ENCODE results near the gene NDOR1. TPM values are rescaled to one million over a fixed set of nuclear protein-coding genes. Genes with fewer than 3 reads are reported as not detected.

Gene NDOR1
- total RNA-seq, 1 donor from 2014 or later = 40.2 TPM

- Mint-ChIP-seq H3K4me1 (ENCODE audit: low read depth) (no peaks in the 10 kb centered on the region), H3K27ac (no peak overlapping the region), H3K36me3 (ENCODE audit: low read depth) (peaks cover 42% of the 10 kb centered on the region), H3K27me3 (ENCODE audit: low read depth) (no peaks in the 10 kb centered on the region), H3K4me3 (ENCODE audit: low read depth) (no peak overlapping the region), H3K9me3 (no peaks in the 10 kb centered on the region)
- DNase-seq (ENCODE audit: low spot score) = no peak
- intact Hi-C loops (cut with micrococcal nuclease) = no loop called here
These were observed 57.4 kb downstream of the NDOR1 start for GRCh38 chr9:137262909-137263285.

GRCh38 chr9:137263506-137263905, 58.0 kb downstream of the NDOR1 start:
- Mint-ChIP-seq H3K4me1 (ENCODE audit: low read depth) (no peaks in the 10 kb centered on the region), H3K4me3 (ENCODE audit: low read depth) (no peak overlapping the region), H3K27me3 (ENCODE audit: low read depth) (no peaks in the 10 kb centered on the region), H3K36me3 (ENCODE audit: low read depth) (peaks cover 42% of the 10 kb centered on the region), H3K9me3 (no peaks in the 10 kb centered on the region), H3K27ac (no peak overlapping the region)
- intact Hi-C loops (cut with micrococcal nuclease) = no loop called here
- DNase-seq (ENCODE audit: low spot score) = no peak

- DNase-seq (ENCODE audit: low spot score) = no peak
- intact Hi-C loops (cut with micrococcal nuclease) = no loop called here
- Mint-ChIP-seq H3K27me3 (ENCODE audit: low read depth) (no peaks in the 10 kb centered on the region), H3K4me3 (ENCODE audit: low read depth) (no peak overlapping the region), H3K4me1 (ENCODE audit: low read depth) (no peaks in the 10 kb centered on the region), H3K9me3 (no peaks in the 10 kb centered on the region), H3K27ac (no peak overlapping the region), H3K36me3 (ENCODE audit: low read depth) (peaks cover 42% of the 10 kb centered on the region)
These were observed 58.6 kb downstream of the NDOR1 start for GRCh38 chr9:137264067-137264466.

- Mint-ChIP-seq H3K9me3 (no peaks in the 10 kb centered on the region), H3K27me3 (ENCODE audit: low read depth) (no peaks in the 10 kb centered on the region), H3K36me3 (ENCODE audit: low read depth) (peaks cover 47% of the 10 kb centered on the region), H3K4me3 (ENCODE audit: low read depth) (no peak overlapping the region), H3K27ac (no peak overlapping the region), H3K4me1 (ENCODE audit: low read depth) (peaks cover 2% of the 10 kb centered on the region)
- intact Hi-C loops (cut with micrococcal nuclease) = no loop called here
- no peak for DNase-seq (ENCODE audit: low spot score)
These were observed 60.1 kb downstream of the NDOR1 start for GRCh38 chr9:137265496-137266161.

- no peak for DNase-seq (ENCODE audit: low spot score)
- H3K4me3 Mint-ChIP-seq (ENCODE audit: low read depth) = no peak overlapping the region
- intact Hi-C loops (cut with micrococcal nuclease) = no loop called here
- H3K36me3 Mint-ChIP-seq (ENCODE audit: low read depth) = peaks cover 47% of the 10 kb centered on the region
- H3K9me3 Mint-ChIP-seq = no peaks in the 10 kb centered on the region
- H3K4me1 Mint-ChIP-seq (ENCODE audit: low read depth) = peaks cover 3% of the 10 kb centered on the region
- no peak overlapping the region for H3K27ac Mint-ChIP-seq
- H3K27me3 Mint-ChIP-seq (ENCODE audit: low read depth) = no peaks in the 10 kb centered on the region
These were observed 60.6 kb downstream of the NDOR1 start for GRCh38 chr9:137266162-137266527.

Other genes starting within 250 kb of the NDOR1 start
- not detected in 2 replicates for gene PTGDS, start 228.2 kb upstream of the NDOR1 start, total RNA-seq
- not detected in 2 replicates for gene LCNL1, start 222.7 kb upstream of the NDOR1 start, total RNA-seq
- 60.5 and 72.6 TPM in 2 replicates for gene PAXX, start 213.3 kb upstream of the NDOR1 start, total RNA-seq
- not detected in 2 replicates for gene CLIC3, start 209.1 kb upstream of the NDOR1 start, total RNA-seq
- 27.4 and 31.4 TPM in 2 replicates for gene ABCA2, start 177.5 kb upstream of the NDOR1 start, total RNA-seq
- 0.21 TPM in 1 of 2 replicates, not detected in the other for gene FUT7, start 173.6 kb upstream of the NDOR1 start, total RNA-seq
- gene NPDC1, start 159.5 kb upstream of the NDOR1 start, total RNA-seq = 32.7 and 36.0 TPM in 2 replicates
- gene ENTPD2, start 151.6 kb upstream of the NDOR1 start, total RNA-seq = not detected in 2 replicates
- 26.5 and 27.1 TPM in 2 replicates for gene SAPCD2, start 135.1 kb upstream of the NDOR1 start, total RNA-seq
- gene UAP1L1, start 128.2 kb upstream of the NDOR1 start, total RNA-seq = 20.0 and 22.3 TPM in 2 replicates
- gene MAN1B1, start 118.7 kb upstream of the NDOR1 start, total RNA-seq = 47.5 and 52.2 TPM in 2 replicates
- 318 and 321 TPM in 2 replicates for gene DPP7, start 91.0 kb upstream of the NDOR1 start, total RNA-seq
- gene GRIN1, start 66.5 kb upstream of the NDOR1 start, total RNA-seq = 0.07 TPM in 1 of 2 replicates, not detected in the other
- gene LRRC26, start 35.6 kb upstream of the NDOR1 start, total RNA-seq = 0.21 and 0.34 TPM in 2 replicates
- gene TMEM210, start 33.6 kb upstream of the NDOR1 start, total RNA-seq = not detected in 2 replicates
- gene ANAPC2, start 17.1 kb upstream of the NDOR1 start, total RNA-seq = 52.3 and 58.5 TPM in 2 replicates
- gene SSNA1, start 17.0 kb upstream of the NDOR1 start, total RNA-seq = 91.6 and 91.8 TPM in 2 replicates
- 16.4 and 18.2 TPM in 2 replicates for gene TPRN, start 5.0 kb upstream of the NDOR1 start, total RNA-seq
- 34.9 and 35.0 TPM in 2 replicates for gene TMEM203, start 52 bp upstream of the NDOR1 start, total RNA-seq
- 9.5 and 10.1 TPM in 2 replicates for gene RNF208, start 16.5 kb downstream of the NDOR1 start, total RNA-seq
- gene CYSRT1, start 19.5 kb downstream of the NDOR1 start, total RNA-seq = 0.41 and 0.50 TPM in 2 replicates
- gene RNF224, start 21.8 kb downstream of the NDOR1 start, total RNA-seq = not detected in 2 replicates
- gene SLC34A3, start 25.2 kb downstream of the NDOR1 start, total RNA-seq = not detected in 2 replicates
- 357 and 361 TPM in 2 replicates for gene TUBB4B, start 35.6 kb downstream of the NDOR1 start, total RNA-seq
- gene STPG3, start 45.6 kb downstream of the NDOR1 start, total RNA-seq = 0.48 TPM in 2 replicates
- 71.4 and 72.6 TPM in 2 replicates for gene NELFB, start 49.6 kb downstream of the NDOR1 start, total RNA-seq
- 17.2 and 17.5 TPM in 2 replicates for gene TOR4A, start 72.0 kb downstream of the NDOR1 start, total RNA-seq
- gene NRARP, start 96.6 kb downstream of the NDOR1 start, total RNA-seq = 9.3 and 11.2 TPM in 2 replicates
- gene EXD3, start 217.5 kb downstream of the NDOR1 start, total RNA-seq = 6.8 and 8.0 TPM in 2 replicates
- 0.39 and 0.46 TPM in 2 replicates for gene NOXA1, start 217.7 kb downstream of the NDOR1 start, total RNA-seq
- gene ENTPD8, start 235.7 kb downstream of the NDOR1 start, total RNA-seq = not detected in 2 replicates